WTC11 (cell line): Measurements from ENCODE around the gene TBKBP1.

ENCODE experiments used
- GABPB1 ChIP-seq: sonication (generic); formaldehyde crosslinking; IDR thresholded peaks from 2 replicates; pipeline ENCODE4 v1.8.1; 2023; ENCODE audit warnings: mild to moderate bottlenecking, missing genetic modification reagents
- NFE2L1 ChIP-seq: sonication (generic); formaldehyde crosslinking; IDR thresholded peaks from 2 replicates; pipeline ENCODE4 v1.8.1; 2023; ENCODE audit warnings: missing genetic modification reagents
- PREB ChIP-seq: sonication (generic); formaldehyde crosslinking; IDR thresholded peaks from 2 replicates; pipeline ENCODE4 v1.8.1; 2022; ENCODE audit warnings: mild to moderate bottlenecking, missing genetic modification reagents, moderate library complexity, borderline replicate concordance
- ZNF232 ChIP-seq: sonication (generic); formaldehyde crosslinking; IDR thresholded peaks from 2 replicates; pipeline ENCODE4 v1.8.0; 2022; ENCODE audit warnings: mild to moderate bottlenecking, missing genetic modification reagents
- ZSCAN18 ChIP-seq: fragments of 250-450 bp; sonication (Bioruptor Pico); IDR thresholded peaks from 2 replicates; pipeline ENCODE4 v2.1.2; 2022; ENCODE audit warnings: mild to moderate bottlenecking, moderate library complexity
- TF ChIP-seq, protein P1 (sequence below): fragments of 200-600 bp; IDR thresholded peaks from 2 replicates; pipeline ENCODE4 v1.8.0; 2022; ENCODE audit warnings: antibody characterized with exemption
- TF ChIP-seq, protein P2 (sequence below): sonication (generic); formaldehyde crosslinking; IDR thresholded peaks from 2 replicates; pipeline ENCODE4 v1.8.1; 2023; ENCODE audit warnings: mild to moderate bottlenecking, missing genetic modification reagents, moderate library complexity
- TF ChIP-seq, protein P3 (sequence below): sonication (generic); formaldehyde crosslinking; IDR thresholded peaks from 2 replicates; pipeline ENCODE4 v1.8.0; 2022; ENCODE audit warnings: mild to moderate bottlenecking, missing genetic modification reagents

- TF ChIP-seq, protein P1, sequence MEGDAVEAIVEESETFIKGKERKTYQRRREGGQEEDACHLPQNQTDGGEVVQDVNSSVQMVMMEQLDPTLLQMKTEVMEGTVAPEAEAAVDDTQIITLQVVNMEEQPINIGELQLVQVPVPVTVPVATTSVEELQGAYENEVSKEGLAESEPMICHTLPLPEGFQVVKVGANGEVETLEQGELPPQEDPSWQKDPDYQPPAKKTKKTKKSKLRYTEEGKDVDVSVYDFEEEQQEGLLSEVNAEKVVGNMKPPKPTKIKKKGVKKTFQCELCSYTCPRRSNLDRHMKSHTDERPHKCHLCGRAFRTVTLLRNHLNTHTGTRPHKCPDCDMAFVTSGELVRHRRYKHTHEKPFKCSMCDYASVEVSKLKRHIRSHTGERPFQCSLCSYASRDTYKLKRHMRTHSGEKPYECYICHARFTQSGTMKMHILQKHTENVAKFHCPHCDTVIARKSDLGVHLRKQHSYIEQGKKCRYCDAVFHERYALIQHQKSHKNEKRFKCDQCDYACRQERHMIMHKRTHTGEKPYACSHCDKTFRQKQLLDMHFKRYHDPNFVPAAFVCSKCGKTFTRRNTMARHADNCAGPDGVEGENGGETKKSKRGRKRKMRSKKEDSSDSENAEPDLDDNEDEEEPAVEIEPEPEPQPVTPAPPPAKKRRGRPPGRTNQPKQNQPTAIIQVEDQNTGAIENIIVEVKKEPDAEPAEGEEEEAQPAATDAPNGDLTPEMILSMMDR, result no peak
- TF ChIP-seq, protein P2, sequence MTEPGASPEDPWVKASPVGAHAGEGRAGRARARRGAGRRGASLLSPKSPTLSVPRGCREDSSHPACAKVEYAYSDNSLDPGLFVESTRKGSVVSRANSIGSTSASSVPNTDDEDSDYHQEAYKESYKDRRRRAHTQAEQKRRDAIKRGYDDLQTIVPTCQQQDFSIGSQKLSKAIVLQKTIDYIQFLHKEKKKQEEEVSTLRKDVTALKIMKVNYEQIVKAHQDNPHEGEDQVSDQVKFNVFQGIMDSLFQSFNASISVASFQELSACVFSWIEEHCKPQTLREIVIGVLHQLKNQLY (CRISPR knock-in tag), result no peak
- TF ChIP-seq ZNF232 (CRISPR knock-in tag) (no peak), NFE2L1 (CRISPR knock-in tag) (no peak), PREB (CRISPR knock-in tag) (no peak), ZSCAN18 (CRISPR knock-in tag) (no peak), GABPB1 (CRISPR knock-in tag) (no peak)
- TF ChIP-seq, protein P3, sequence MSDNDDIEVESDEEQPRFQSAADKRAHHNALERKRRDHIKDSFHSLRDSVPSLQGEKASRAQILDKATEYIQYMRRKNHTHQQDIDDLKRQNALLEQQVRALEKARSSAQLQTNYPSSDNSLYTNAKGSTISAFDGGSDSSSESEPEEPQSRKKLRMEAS (CRISPR knock-in tag), result 0 out of 2 replicates have a peak, but pooled peaks have one; percentile 22
Measured at GRCh38 chr17:47713980-47714700, 20.2 kb downstream of the TBKBP1 start.
